HL-60/S4 (cell line): ENCODE results near the gene TMPRSS6.

Source experiments
- in situ Hi-C: fragments of 300-500 bp; cut with MboI; formaldehyde crosslinking; loops from 2 replicates; pipeline ENCODE4 v1.14.3; 2022; ENCODE audit warnings: low sequenced_read_pairs

Gene TMPRSS6

DNA sequence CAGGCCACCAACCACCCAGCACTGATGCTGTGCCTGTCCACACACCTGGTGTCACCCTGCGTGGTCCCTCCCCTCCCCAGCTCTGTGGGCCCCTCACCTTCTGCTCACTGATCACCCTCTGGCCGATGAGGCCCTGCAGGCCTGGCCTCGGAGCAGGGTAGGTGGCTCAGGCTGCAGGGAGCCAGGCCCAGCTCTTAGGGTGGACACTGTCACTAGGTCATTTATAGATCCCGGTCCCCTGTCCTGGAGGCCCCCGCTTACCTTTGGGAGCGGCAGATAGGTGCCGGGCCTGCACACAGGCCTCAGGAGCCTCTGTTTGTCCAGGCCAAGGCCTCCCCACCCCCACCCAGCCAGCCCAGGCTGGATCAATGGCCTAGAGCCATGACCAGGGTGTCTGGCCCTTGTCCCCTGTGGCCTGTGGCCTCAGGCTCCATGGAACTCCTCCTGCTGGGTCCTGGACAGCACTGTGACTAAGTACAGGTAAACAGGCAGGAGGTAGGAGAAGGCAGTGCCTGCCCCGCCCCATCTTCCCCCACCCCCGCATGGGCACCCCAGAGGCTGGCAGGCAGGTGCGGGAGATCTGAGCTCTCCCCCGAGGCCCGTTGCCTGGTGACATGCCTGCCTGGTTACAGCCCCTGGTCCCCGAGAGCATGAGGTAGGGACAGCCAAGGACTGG is at the start of gene TMPRSS6:
Gene TMPRSS6 (minus strand): TSS at position 472 of the 676 bp plus-strand sequence. CDS start 6,296 bp downstream, outside the sequence.
- in situ Hi-C loops: no loop called here

GRCh38 chr22:37158963-37159290 is 49.4 kb upstream of the TMPRSS6 start:
- in situ Hi-C loops: no loop called here

- in situ Hi-C loops: no loop called here
Measured at GRCh38 chr22:37157516-37158285, 48.2 kb upstream of the TMPRSS6 start.

DNA sequence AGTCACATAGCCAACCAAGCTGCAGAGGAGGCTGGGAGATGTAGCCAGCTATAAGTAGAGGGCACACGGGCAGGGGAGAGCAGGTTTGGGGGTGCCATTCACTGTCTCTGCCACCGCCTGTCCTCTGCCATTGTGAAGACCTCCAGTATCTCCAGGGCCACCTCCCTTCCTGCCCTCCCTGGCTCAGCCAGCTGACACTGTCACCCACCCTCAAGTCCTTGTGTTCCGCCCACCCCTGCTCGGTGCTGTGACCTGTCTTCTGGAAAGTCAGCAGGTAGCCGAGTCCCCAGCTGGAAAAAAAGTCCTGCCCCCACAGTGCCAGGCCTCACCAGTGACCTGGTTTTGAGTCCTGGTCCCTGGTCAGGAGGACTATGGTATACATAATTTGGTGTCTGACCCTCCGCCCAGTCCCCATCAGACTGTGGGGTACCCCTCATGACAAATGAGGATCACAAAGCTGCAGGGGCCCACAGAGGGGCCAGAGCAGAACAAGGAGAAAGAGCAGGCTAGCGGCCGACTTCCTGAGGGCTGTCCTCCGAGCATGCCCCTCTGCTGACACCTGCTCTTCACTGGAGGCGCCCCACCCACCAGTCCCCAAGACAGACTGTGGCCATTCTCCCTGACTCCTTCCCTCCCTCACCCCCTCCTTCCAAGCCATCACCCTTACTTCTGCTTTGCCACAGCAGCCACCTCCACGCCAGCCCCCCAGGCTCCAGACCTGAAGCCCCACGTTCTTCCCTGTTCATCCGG is 47.3 kb upstream of the TMPRSS6 start:
- in situ Hi-C loops: no loop called here

DNA sequence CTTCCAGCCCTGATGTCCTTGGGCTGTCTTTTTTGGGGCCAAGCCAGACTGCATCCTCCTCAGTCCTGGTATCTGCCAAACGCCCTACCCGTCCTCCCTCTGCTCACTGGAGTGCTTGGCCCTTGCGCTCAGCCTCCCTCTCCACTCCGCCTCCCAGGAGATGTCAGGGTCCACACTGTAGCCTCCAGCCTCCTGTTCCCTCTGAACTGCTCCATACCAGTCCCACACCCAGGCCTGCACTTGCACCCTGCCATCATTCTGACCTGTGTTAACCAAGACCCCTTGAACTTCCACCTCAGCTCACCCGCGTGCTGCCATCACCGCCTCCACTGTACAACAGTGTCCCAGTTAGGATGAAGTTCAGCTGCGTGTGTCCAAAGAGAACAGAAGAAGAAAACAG is 46.5 kb upstream of the TMPRSS6 start:
- in situ Hi-C loops: no loop called here

- in situ Hi-C loops: no loop called here
Measured at GRCh38 chr22:37154925-37155712, 45.6 kb upstream of the TMPRSS6 start.

GRCh38 chr22:37153901-37154300 is 44.4 kb upstream of the TMPRSS6 start:
- in situ Hi-C loops: no loop called here

GRCh38 chr22:37151401-37151800 is 41.9 kb upstream of the TMPRSS6 start:
- in situ Hi-C loops: no loop called here

GRCh38 chr22:37150701-37151100 is 41.2 kb upstream of the TMPRSS6 start:
- in situ Hi-C loops: no loop called here

GRCh38 chr22:37148742-37149665 is 39.5 kb upstream of the TMPRSS6 start:
- in situ Hi-C loops: no loop called here

GRCh38 chr22:37148031-37148651 is 38.6 kb upstream of the TMPRSS6 start:
- in situ Hi-C loops: no loop called here

GRCh38 chr22:37147186-37147990 is 37.9 kb upstream of the TMPRSS6 start:
- in situ Hi-C loops: no loop called here

GRCh38 chr22:37146507-37147180 is 37.1 kb upstream of the TMPRSS6 start:
- in situ Hi-C loops: no loop called here

DNA sequence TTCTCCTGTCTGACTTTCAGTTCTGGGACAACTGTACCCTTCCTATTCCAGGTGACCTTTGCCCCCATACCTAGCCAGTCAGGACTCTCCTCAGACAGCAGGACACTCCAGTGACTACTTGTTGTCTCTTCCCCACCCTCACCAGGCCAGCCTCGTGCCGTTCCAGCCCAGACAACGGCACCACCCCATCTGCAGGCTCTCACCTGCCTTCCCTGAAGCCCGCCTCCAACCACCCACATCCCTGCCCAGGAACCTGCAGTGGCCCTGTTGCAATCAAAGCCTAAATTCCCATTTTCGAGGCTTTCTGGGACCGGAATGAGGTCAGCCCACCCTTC is 36.5 kb upstream of the TMPRSS6 start:
- in situ Hi-C loops: no loop called here

DNA sequence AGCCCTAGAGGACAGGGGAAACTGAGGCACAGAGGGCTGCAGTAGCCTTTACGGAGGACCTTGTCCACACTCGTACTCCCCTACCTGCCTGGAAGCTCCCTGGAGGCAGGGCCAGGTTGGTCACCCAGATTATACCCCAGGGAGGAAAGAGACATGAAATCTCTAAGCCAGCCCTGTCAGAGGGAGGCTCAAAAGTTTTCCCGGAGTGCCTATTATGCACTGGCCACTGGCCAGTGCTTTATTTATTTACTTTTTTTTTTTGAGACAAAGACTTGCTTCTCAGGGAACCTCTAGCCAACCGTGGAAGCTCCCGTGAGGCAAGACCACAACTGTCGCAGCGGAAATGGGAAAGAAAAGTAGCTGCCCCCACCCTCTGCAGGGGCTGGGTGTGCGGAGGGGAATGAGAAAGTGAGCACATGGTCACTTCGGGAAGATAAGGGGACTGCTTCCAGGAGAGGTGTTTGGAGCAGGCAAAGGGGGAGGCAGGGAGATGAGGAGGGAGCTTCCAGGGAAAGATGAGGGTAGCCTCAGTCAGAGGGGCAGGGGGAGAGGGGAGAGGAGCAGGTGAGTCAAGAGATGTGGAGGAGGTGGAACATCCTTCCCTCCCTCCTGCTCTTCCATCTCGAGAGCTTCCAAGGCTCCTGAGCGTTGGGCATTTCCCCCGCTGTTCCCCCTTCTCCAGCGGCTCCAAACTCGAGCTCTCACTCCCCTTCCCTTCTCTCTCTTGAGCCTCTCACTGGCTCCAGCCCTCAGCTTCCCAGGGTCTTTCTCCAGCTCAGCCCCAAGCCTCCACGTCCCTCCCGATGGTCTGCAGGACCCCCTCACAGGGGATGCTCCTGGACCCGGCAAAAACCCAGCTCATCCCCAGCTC is 35.9 kb upstream of the TMPRSS6 start:
- in situ Hi-C loops: no loop called here

- in situ Hi-C loops: no loop called here
Measured at GRCh38 chr22:37144180-37144554, 34.7 kb upstream of the TMPRSS6 start.

DNA sequence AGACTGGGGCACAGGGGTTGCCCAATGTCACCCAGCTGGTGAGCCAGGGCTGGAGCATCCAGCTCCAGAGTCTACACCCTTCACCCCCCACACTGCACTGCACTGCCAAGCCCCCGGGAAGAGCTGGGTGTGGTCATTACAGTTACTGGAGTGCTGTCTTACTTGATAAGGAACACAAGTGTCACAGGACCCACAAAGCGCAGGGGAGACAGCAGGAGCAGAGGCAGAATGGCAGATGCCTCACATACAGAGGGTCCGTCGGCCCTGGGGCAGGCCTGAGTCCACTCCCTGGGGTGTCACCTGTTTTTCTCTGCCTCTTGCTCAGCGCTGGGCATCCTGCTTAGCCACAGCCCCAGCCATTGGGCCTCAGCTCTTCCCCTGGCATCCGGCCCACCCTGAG is 32.5 kb upstream of the TMPRSS6 start:
- in situ Hi-C loops: no loop called here
